Small intestine (tissue), 4 donors: ENCODE data around the gene SGO2. TPM values are rescaled to one million over a fixed set of nuclear protein-coding genes. Genes with fewer than 3 reads are reported as not detected.

ENCODE experiments used
- polyA plus RNA-seq, 4 donors: library from polyadenylated mRNA; stranded (reverse) in 3 of 4; unstranded in 1 of 4; fragments of 200-250 nt in 3 of 4; fragments of 120-200 nt in 1 of 4; gene quantifications; one replicate each; pipeline versions ENCODE4 v1.2.1 to v1.2.3, GENCODE V29; 2013
- donor health status: healthy with polysubstance abuse.
- donor health status: Bipolar disorder and iron deficiency.
- donor health status: healthy.

Gene SGO2
- polyA plus RNA-seq, 4 donors, result 0.27 to 6.4 (median 3.2) TPM

Other genes with a start within 250 kb of the SGO2 start
- 100 to 1,000 TPM in 1 of 4 donors, 10 to 100 TPM in 3; 66.7 to 104 (median 96.0) TPM for gene SPATS2L, start 219.5 kb upstream of the SGO2 start, polyA plus RNA-seq
- gene KCTD18, start 16.1 kb upstream of the SGO2 start, polyA plus RNA-seq, result 10 to 100 TPM in 3 of 4 donors, 1 to 10 TPM in 1; 8.6 to 14.3 (median 11.0) TPM
- 10 to 100 TPM in 1 of 4 donors, 1 to 10 TPM in 2, under 1 TPM in 1; 0.45 to 27.3 (median 1.8) TPM for gene AOX1, start 59.8 kb downstream of the SGO2 start, polyA plus RNA-seq